Hematopoietic multipotent progenitor cell treated with erythropoietin and hydrocortisone succinate and interleukin-3 and kit ligand, for 4 days (in vitro differentiated cells): ENCODE data around the gene NPR3.

ENCODE experiments used
- DNase-seq: peaks from one replicate; pipeline ENCODE4 v3.0.0-alpha.2; 2015

Gene NPR3, protein sequence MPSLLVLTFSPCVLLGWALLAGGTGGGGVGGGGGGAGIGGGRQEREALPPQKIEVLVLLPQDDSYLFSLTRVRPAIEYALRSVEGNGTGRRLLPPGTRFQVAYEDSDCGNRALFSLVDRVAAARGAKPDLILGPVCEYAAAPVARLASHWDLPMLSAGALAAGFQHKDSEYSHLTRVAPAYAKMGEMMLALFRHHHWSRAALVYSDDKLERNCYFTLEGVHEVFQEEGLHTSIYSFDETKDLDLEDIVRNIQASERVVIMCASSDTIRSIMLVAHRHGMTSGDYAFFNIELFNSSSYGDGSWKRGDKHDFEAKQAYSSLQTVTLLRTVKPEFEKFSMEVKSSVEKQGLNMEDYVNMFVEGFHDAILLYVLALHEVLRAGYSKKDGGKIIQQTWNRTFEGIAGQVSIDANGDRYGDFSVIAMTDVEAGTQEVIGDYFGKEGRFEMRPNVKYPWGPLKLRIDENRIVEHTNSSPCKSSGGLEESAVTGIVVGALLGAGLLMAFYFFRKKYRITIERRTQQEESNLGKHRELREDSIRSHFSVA

DNA sequence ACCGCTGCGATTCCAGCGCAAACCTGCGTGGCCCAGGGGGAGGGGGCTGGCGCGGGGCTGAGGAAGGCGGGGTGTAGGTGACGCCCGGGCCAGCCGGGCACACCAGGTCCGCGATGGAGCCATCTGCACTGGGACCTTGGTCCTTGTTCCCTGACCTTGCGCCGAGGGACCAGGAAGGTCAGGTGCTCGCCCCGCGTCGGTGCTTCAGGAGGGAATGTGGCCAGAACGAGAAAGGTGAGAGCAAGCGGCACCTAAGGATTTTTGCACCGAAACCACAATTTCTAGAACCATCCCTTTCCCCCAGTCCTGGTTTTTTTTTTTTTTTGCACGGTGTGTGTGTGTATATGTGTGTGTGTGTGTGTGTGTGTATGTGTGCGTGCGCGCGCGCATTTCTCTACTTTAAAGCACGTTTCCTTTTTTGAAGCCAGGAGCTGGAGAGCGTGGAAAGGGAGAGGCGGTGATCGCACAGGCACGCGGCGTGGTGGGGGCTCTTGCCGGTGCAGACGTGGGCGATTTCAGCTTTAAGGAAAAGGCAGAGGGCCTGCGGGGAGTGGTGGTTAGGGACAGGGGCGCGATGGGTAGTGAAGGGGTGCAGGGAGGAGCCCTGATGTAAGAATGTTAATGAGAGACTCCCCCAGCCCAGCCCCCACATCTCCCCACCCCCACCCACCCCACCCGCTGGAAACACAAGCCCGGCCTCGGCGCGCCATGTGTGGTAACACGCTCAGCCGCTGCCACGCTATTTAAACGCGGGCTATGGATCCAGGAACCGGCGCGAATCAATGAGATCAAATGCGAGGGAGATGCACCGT is at the start of gene NPR3:
TSS of gene NPR3 (plus strand) at position 772 of the 812 bp plus-strand sequence. CDS start 456 bp downstream, outside the sequence.
- DNase-seq, result peak; percentile 82

DNA sequence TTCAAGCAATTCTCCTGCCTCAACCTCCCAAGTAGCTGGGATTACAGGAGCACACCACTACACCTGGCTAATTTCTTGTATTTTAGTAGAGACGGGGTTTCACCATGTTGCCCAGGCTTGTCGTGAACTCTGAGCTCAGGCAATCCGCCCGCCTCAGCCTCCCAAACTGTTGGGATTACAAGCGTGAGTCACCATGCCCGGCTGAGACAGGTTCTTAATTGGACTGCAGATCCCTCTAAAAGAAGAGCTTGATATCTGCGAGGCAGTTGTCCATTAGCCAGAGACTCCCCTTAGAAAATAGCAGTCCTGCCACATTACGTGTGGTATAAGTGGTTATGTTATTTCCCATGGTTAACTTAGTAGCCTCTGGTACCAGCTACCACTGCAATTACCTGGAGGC is 46.6 kb upstream of the NPR3 start:
- DNase-seq, result no peak

DNA sequence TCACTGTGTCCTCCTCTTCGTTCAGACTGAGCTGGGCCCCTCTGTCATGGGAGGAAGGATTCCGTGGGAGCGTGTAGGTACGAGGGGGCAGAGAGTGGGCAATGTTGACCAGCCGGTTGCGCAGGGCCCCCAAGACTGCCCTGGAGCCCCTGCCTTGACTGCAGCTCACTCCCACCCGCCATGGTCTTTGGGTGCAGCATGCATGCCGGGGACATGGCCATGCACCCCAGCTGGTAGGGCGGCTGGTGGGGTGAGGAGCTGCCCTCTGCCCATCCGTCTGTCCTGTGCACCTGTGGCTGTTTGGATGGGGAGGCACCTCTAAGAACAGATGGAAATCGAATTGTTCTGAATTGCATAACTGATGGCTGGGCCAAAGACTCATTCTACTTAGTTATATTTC is 42.6 kb upstream of the NPR3 start:
- no peak for DNase-seq

DNA sequence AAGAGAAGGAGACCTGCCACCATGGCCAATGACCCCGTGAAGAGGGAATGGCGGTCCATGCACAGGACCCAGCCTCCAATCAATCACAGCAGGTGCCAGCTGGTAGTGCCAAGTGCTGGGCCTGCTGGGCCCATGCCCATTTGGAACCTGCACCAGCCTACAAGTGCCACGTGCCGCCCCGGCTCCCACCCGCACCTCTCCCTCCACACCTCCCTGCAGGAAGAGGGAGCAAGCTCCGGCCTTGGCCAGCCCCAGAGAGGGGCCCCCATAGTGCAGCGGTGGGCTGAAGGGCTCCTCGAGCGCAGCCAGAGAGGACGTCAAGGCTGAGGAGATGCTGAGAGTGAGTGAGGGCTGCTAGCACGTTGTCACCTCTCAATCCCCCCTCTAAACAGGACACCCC is 37.8 kb upstream of the NPR3 start:
- DNase-seq, result no peak

DNA sequence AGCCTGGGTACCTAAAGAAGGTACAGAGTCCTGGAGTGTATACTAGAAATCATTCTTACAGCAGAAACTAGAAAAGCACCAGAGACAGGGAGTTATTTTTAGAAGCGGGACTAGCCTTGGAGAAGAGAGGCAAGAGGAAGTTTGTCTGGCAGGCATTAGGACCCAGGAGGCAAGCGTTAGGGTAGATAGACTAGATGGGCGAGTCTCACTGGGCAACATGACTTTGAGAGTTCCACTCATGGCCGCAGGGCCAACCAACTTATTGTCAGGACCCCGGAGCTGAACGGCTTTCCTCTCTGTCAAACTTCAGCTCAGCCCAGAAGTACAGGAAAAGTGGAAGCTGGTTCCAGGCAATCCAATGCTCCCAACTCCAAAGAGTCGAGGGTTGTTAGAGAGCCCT is 34.1 kb upstream of the NPR3 start:
- DNase-seq, result no peak

DNA sequence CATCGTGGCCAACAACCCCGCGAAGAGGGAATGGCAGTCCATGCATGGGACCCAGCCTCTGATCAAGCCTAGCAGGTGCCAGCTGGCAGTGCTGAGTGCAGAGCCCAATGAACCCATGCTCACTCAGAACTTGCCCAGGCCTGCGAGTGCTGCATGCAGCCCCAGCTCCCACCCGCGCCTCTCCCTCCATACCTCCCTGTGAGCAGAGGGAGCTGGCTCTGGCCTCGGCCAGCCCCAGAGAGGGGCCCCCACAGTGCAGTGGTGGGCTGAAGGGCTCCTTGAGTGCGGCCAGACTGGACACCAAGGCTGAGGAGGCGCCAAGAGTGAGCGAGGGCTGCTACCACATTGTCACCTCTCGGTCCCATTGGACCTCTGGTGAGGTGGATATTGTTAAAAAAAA is 32.6 kb upstream of the NPR3 start:
- DNase-seq, result no peak

DNA sequence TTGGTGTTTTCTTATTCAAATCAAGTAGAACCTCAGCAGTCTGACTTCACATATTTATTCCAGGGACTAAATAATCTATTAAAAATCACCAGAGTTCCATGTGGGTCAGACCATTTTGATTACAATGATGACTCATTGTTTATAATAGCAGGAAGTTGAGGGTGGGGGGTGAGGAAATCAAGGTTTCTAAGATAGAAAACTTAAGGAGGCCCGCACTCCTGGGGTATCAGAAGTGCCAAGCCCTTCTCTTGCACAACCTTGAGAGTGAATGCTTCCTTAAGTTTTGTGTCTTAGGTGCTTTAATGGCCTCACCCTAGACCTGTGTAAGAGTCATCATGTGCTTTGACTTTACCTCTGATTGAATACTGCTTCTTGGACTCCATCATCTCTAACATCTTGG is 31.9 kb upstream of the NPR3 start:
- DNase-seq, result peak; percentile 30

DNA sequence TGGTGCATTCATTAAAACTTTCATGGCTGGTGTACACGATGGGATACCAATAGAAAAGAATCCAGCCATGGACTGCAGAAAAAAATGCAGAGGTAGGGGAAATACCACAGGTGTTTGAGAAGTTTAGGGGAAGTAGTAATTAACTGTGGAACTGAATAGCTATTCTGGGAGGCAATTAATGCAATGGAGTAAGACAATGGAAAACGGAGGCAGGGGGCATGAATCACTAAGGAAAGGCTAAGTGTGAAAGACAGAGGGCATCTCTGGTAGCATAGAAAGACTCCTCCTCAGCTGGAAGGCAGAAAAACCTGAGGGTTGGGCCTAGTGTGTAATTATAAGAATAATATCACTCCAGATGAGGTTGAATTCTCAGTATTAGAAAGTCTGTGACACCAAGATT is 30.9 kb upstream of the NPR3 start:
- no peak for DNase-seq

DNA sequence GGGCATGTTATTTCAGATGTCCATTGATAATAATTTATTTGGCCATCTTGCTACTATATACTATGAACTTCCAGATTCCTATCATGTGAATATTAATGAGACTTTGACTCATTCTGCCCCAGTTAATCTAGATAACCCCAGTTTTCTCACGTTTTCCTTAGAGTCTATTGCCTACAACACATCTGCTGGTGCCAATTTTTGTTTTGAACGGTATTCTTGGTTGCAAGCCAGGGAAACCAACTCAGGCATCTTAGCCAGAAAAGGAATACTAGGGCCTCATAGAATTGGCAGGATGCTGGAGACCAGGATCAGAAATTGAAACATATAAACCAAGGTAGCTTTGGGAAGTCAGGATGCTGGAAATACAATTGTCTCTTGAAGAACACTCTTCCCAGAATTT is 28.0 kb upstream of the NPR3 start:
- DNase-seq, result no peak

DNA sequence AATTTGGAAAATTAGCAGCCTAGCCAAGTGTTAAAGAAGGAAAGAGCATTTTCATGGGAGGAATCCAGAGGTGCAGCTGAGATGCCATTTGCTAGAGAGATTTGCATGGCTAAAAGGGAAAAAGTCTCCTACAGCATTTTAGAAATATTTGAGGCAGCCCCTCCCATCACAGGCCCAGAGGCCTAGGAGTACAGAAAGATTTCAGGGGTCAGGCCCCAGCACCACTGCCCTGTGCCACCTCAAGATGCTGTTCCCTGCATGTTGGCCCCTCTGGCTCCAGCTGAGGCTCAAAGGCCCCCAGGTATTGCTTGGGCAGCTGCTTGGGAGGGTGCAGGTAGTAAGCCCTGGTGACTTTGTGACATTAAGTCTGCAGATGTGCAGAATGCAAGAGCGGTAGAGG is 26.9 kb upstream of the NPR3 start:
- no peak for DNase-seq

DNA sequence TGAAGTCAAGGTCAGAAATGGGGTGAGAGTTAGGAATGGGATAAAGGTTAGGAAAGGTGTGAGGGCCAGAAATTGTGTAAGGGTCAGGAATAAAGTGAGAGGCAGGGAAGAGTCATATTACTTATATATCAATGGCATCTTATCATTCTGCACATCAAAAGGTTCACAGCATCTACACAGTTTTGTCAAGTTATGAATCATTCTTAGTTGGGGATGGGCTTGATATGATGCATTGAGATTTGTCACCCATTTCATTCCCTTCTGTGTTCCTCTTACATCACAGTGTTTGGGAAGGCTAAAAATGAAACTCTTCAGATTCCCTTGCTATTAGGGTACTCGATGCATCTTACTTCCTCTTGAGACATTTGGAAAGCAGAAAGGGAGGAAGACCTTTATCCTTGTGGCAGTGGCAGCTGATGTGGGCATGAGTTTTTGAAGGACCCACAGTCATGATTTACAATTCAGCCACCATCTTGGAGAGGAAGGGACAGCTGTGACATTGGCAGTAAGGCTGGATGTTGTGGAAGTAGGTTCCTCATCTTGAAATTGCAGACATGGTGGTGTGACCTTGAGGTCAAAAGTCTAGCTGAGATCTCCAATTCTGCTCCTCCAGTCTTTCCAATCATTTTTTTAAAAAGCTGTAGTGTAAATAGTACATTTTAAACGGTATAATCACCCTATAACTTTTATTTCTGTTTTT is 24.2 kb upstream of the NPR3 start:
- no peak for DNase-seq

DNA sequence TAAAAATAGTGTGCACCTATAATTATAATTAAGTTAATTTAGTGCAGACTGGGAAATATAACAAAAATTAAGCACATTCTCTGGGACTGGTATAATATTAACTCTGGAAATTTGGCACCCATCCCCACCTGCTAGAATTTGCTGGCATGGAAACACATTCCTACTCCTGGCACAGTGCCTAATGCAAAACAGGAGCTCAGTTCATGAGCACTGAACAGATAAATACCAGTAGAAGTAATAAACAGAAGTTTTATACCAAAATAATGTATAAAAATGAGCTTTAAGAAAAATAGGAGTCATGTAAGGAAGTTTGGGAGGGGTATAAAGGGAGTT is 23.7 kb upstream of the NPR3 start:
- DNase-seq, result no peak

DNA sequence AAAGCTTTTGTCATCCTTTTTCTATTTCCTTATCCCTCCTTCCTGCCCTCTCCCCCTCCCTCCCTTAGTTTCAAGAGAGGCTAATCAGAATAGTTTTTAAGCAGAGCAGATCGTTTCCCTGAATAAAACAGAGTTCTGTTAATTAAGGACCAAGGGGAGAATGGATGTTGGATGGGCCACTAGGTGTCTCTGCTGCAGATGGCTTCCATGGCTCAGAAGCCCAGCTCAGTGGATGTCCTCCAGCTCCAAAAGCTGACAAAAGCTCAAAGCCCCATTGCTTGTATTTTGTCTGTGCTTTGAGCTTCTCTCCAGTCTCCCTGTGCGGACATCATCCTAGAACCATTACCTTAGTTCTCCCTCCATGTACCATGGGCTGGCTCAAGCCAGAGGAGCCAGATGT is 21.0 kb upstream of the NPR3 start:
- peak; percentile 44 for DNase-seq

DNA sequence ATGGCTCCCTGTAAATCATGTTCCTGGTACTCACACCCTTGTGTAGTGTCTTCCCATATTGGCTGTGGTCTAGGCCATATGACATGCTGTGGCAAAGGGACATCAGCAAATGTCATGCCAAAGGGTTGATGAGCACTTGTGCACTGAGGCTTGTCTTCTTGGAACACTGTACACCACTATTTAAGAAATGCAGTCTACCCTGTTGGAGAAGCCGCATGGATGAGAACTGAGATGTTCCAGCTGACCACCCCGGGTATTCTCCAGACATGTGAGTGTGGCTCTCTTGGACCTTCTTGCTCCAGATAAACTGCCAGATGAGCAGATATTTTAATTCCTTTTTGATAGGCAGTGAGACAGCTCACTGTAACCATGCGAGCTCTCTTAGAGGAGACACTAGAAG is 20.5 kb upstream of the NPR3 start:
- no peak for DNase-seq

DNA sequence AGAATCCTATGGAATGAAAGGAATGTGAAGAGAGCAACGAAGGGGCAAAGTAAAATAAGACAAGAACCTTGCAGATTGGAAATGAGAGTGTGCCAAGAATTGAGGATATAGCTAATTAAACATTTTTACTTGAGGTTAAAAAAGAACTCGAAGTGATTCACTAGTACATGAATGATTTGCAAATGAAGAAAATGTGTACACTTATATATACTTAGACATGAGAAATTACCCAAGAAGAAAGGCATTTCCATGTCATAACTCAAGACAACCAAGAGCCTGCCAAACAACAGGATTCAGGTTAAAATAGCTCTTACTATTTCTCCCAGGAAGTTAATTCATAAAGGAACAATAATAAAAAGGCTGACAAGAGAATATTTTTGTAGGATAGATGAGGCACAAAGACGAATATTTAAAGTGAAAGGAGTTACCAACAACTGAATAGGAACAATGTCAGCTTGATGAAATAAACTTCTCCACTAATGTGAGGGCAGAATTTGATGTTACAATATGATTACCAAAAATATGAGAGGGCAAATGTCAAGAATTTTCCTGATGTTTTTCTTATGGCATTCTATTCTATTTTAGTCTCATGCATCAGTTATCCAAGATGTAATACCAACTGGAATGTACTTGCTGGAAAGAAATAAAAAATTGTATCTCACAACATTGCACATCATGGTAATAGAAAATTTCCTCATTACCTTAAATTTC is 18.9 kb upstream of the NPR3 start:
- DNase-seq, result no peak

DNA sequence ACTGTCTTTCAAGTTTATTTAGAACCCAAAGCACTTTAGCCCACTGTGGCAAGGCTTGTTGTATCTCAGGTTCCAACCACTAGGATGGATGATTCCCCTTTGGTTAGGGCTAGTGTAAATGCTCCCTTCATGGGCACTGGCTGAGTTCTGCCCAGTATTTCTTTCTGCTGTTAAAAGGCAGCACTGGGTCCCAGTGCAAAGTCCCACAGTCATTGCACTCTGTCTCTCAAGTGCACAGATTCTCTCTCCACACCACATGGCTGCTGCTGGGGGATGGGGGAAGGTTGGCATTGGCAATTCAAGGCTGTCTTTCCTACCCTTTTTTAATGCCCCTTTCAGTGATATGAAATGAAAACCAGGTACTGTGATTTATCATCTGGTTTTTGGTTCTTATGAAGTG is 7.2 kb upstream of the NPR3 start:
- DNase-seq, result no peak

DNA sequence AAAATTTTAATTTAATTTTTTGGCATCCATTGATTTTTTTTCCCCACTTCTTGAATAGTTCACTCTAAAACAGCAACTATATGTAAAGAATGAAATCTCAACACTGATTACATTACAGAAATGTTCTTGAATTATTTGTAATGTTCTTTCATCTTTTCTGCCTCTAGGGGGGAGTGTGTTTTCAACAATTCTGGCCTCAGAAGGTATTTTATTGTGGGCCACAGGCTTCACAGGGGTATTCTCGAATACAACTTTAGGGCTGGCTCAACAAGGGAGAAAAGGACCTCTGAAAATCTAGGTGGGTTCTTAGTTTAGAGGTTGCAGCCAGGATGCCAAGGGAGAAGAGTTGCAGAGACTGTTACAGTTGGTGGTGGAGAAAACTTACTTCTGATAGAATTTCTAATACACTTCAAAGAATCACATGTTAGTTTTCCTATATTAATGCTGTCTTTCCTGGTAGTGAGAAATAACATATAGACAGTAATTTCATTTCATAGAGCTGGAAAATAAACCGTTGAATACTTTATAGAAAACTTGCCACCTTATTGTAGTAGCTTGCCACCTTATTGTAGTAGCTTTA is 3.6 kb upstream of the NPR3 start:
- DNase-seq, result peak; percentile 85

DNA sequence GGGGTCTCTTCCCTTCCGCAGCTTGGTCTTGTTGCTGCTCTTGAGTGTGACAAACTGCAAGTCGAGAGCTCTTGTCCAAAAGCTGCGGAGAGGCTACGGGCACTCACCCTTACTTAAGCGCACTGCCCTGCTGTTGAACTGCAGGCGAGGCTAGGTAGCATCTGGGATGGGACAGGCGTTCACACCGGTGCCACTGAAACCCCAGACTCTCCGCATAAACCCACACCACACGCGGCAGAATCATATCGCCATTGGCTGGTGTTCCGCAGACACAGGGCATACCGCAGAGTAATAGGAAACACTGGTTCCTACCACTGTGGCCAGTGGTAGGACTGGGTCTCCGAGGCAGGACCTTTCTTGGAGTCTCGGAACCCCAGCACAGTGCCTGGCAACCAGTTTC is 2.2 kb upstream of the NPR3 start:
- peak; percentile 54 for DNase-seq

DNA sequence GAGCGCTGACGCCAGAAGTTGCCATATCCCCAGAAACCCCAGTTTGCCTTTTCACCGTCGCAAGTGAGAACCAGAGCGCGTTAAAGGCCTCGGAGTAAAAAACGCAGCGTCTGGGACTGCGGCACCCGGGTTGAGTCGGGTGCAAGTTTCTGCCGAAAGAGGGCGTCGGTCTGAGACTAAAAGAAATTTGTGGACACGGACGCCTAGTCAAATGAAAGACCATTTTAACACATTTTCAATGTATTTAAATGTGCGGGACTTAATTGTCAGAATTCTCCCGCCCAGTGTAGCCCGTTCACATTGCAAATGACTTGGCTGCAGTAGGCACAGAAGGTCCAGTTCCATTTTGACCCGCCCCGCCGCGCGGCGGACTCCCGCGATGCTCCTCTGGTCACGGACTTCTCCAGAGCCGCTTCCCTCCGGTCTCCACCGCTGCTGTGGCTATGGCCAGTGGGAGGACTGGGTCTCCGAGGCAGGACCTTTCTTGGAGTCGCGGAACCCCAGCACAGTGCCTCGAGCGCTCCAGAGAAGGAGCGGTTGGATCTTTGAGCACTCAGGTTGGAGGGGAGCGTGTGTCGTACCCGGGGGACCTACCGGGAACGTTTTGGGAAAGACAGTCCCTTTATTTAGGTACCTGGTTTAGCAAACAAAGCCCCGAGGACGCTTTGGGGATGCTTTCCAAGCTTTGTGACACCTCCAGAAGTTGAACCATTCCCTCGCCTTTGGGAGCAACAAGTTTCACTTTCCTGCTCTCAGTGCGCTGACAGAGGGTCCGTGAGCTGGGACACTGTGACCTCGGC is 1.2 kb upstream of the NPR3 start:
- peak; percentile 94 for DNase-seq

DNA sequence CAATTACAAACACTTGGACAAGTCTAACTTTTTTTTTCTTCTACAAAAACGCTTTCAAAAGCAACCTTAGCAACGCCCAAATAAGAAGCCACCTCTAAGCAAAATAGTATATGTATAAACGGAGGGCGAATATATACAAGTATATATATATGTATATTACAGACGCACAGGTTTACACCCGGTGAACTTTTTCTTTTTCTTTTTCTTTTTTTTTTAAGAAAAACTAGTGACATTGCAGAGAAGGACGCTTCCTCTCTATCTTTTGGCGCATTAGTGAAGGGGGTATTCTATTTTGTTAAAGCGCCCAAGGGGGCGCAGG is 200 bp downstream of the NPR3 start:
- DNase-seq, result no peak

DNA sequence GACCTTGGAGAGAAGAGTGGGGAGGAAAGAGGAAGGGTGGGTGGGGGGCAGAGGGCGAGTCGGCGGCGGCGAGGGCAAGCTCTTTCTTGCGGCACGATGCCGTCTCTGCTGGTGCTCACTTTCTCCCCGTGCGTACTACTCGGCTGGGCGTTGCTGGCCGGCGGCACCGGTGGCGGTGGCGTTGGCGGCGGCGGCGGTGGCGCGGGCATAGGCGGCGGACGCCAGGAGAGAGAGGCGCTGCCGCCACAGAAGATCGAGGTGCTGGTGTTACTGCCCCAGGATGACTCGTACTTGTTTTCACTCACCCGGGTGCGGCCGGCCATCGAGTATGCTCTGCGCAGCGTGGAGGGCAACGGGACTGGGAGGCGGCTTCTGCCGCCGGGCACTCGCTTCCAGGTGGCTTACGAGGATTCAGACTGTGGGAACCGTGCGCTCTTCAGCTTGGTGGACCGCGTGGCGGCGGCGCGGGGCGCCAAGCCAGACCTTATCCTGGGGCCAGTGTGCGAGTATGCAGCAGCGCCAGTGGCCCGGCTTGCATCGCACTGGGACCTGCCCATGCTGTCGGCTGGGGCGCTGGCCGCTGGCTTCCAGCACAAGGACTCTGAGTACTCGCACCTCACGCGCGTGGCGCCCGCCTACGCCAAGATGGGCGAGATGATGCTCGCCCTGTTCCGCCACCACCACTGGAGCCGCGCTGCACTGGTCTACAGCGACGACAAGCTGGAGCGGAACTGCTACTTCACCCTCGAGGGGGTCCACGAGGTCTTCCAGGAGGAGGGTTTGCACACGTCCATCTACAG is 760 bp downstream of the NPR3 start:
- DNase-seq, result peak; percentile 76
